HL-60 (cell line): ENCODE results near the gene BCAS4.

Source experiments
- DNase-seq, 2 experiments: peaks; one replicate each; pipeline ENCODE4 v3.0.0-alpha.2; 2010 to 2020; ENCODE audit warnings: low read depth in 1 of 2, low spot score in 1 of 2
- H3K27ac ChIP-seq: fragments of 250-450 bp; sonication (Bioruptor Pico); replicated peaks from 2 replicates; pipeline ENCODE4 v1.5.1; 2020; ENCODE audit warnings: mild to moderate bottlenecking, moderate library complexity
- H3K27me3 ChIP-seq: fragments of 250-450 bp; sonication (Bioruptor Pico); 2 replicates; pipeline ENCODE4 v1.5.1; 2021; ENCODE audit warnings: mild to moderate bottlenecking, moderate library complexity; ENCODE audit not compliant: insufficient read depth, poor library complexity, severe bottlenecking
- H3K4me3 ChIP-seq: replicated peaks from 2 replicates; pipeline ENCODE4 v1.5.1; 2011; ENCODE audit warnings: mild to moderate bottlenecking, control low read depth, low read length; ENCODE audit not compliant: insufficient read depth
- CTCF ChIP-seq: IDR thresholded peaks from one replicate; pipeline ENCODE4 v1.5.1; 2011; ENCODE audit warnings: low read length, control low read depth, inconsistent platforms; ENCODE audit not compliant: insufficient read depth
- GABPA ChIP-seq: IDR thresholded peaks from 2 replicates; pipeline ENCODE4 v1.6.1; 2012; ENCODE audit warnings: low read depth
- POLR2AphosphoS5 ChIP-seq: IDR thresholded peaks from 2 replicates; pipeline ENCODE4 v1.6.1; 2012; ENCODE audit warnings: low read depth
- REST ChIP-seq: IDR thresholded peaks from 2 replicates; pipeline ENCODE4 v1.6.1; 2012; ENCODE audit warnings: low read depth; ENCODE audit not compliant: insufficient replicate concordance
- SPI1 ChIP-seq: IDR thresholded peaks from 2 replicates; pipeline ENCODE4 v1.6.1; 2012; ENCODE audit warnings: low read depth, mild to moderate bottlenecking, borderline replicate concordance

The BCAS4 gene

GRCh38 chr20:50788045-50788991, 6.5 kb upstream of the BCAS4 start:
- Histone ChIP-seq H3K4me3 (no peak overlapping the region), H3K27ac (no peak overlapping the region), H3K27me3 (no peaks in the 10 kb centered on the region)
- TF ChIP-seq GABPA (no peak), CTCF (no peak), POLR2AphosphoS5 (no peak)
- no peak for DNase-seq

GRCh38 chr20:50789968-50790650, 4.8 kb upstream of the BCAS4 start:
- peak overlapping the region; percentile 63 for H3K27ac ChIP-seq
- TF ChIP-seq CTCF: no peak
- no peak for TF ChIP-seq GABPA
- TF ChIP-seq REST: no peak
- no peak for TF ChIP-seq SPI1
- no peak for TF ChIP-seq POLR2AphosphoS5
- DNase-seq: no peak

GRCh38 chr20:50790651-50791277, 4.1 kb upstream of the BCAS4 start:
- Histone ChIP-seq H3K27me3 (peaks cover 5% of the 10 kb centered on the region), H3K27ac (peak overlapping the region; percentile 63), H3K4me3 (no peak overlapping the region)
- TF ChIP-seq SPI1 (no peak), REST (peak; percentile 14), GABPA (no peak), POLR2AphosphoS5 (peak; percentile 59; the same call in 1 of the 2 replicates), CTCF (peak; percentile 74)
- DNase-seq: peak; percentile 39 to 88

More at GRCh38 chr20:50789968-50790650, 4.8 kb upstream of the BCAS4 start:
- peaks cover 1% of the 10 kb centered on the region for H3K27me3 ChIP-seq
- H3K4me3 ChIP-seq: no peak overlapping the region
